ENCODE results near the gene PRR23E. TPM values are rescaled to one million over a fixed set of nuclear protein-coding genes. Genes with fewer than 3 reads are reported as not detected.

PRR23E gene
- total RNA-seq, 1 experiment from 2014 or later: not detected

DNA sequence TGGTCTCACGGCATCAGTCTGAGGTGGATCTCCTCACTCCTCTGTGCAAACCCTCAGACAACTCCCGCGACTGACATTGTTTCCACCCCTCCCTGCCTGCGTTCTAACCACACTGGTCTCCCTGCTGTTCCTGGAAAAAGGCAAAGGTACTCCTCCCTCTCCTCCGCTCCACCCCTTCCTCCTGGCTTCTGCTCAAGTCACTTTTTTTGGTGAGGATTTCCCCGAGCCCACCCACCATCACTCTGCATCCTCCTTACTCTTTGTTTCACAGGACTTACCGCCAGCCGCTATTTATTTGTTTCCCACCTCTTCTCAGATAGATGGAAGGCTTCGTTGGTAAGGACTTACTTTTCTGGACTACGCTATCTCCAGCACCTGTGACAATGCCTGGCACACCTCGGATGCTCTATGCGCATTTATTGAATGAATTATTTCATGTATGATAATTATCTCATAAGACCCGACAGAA is 25.6 kb downstream of the PRR23E start:
- Histone ChIP-seq H3K27ac (ENCODE audit: low read length) (no peak overlapping the region), H3K9ac (ENCODE audit: low read length) (no peak overlapping the region), H3K9me2 (replicated peaks; ENCODE audit: insufficient read depth, low read length) (no peaks in the 10 kb centered on the region), H3K4me2 (ENCODE audit: low read depth, low read length, poor library complexity, severe bottlenecking) (no peak overlapping the region), H3K36me3 (ENCODE audit: insufficient read depth, low read length) (no peaks in the 10 kb centered on the region), H3K4me3 (ENCODE audit: low read length) (no peak overlapping the region), H4K20me1 (ENCODE audit: insufficient read depth, low read depth, low read length) (no peaks in the 10 kb centered on the region), H3K27me3 (ENCODE audit: low read length) (no peaks in the 10 kb centered on the region), H3K4me1 (ENCODE audit: low read length) (0 out of 2 replicates have a peak, but pooled peaks cover 3% of the 10 kb centered on the region), H2AFZ (ENCODE audit: low read length) (no peak overlapping the region), H3K9me3 (ENCODE audit: low read length) (no peaks in the 10 kb centered on the region), H3K79me2 (ENCODE audit: low read length) (no peaks in the 10 kb centered on the region)
- no peak for DNase-seq

DNA sequence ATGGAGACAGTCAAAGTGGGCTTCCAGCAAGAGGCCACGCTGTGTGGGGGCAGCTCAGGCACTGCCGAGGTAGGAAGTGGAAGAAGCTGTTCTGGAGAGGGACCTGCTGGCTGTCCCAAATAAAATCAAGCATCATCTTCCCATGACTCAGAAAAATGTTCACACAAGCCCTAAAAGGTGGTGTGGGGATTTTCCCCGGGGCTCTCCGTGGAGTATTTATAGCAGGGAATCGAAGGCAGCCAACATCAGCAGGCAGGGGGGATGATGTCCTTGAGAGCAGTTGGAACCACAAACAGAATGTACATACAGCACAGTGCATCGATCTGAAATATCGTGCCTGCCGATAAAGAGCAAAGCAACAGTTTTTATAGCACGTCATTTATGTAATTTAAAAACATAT is 27.6 kb downstream of the PRR23E start:
- Histone ChIP-seq H3K9ac (ENCODE audit: low read length) (no peak overlapping the region), H3K9me3 (ENCODE audit: low read length) (no peaks in the 10 kb centered on the region), H3K79me2 (ENCODE audit: low read length) (no peaks in the 10 kb centered on the region), H3K4me1 (ENCODE audit: low read length) (0 out of 2 replicates have a peak, but pooled peaks cover 3% of the 10 kb centered on the region), H3K27ac (ENCODE audit: low read length) (no peak overlapping the region), H3K4me3 (ENCODE audit: low read length) (no peak overlapping the region), H3K27me3 (ENCODE audit: low read length) (no peaks in the 10 kb centered on the region), H2AFZ (ENCODE audit: low read length) (no peak overlapping the region), H3K4me2 (ENCODE audit: low read depth, low read length, poor library complexity, severe bottlenecking) (no peak overlapping the region), H3K9me2 (replicated peaks; ENCODE audit: insufficient read depth, low read length) (no peaks in the 10 kb centered on the region), H4K20me1 (ENCODE audit: insufficient read depth, low read depth, low read length) (no peaks in the 10 kb centered on the region), H3K36me3 (ENCODE audit: insufficient read depth, low read length) (no peaks in the 10 kb centered on the region)
- no peak for DNase-seq

DNA sequence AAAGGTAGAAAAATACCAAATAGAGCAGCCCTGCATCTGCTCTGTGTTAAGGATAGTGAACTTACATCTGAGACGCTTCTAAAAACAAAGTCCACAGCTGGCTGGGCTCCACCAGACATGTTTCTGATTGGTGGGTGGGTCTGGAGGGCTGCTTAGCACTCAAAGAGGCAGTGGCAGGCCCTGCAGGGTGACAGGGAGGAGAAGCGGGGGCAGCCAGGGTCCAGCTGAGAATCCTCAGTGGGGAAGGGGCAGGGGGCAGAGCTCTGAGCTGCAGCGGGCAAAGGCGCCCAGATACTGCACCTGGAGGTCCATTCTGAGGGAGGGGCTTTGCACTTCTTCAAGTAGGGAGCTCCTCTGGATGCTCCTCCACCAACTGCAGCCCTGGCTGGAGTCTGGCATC is 28.1 kb downstream of the PRR23E start:
- no peak overlapping the region for H2AFZ ChIP-seq (ENCODE audit: low read length)

GRCh38 chr3:127221446-127222035 is 28.6 kb downstream of the PRR23E start:
- Histone ChIP-seq H3K27me3 (ENCODE audit: low read length) (no peaks in the 10 kb centered on the region), H3K79me2 (ENCODE audit: low read length) (no peaks in the 10 kb centered on the region), H3K9ac (ENCODE audit: low read length) (no peak overlapping the region), H3K4me1 (ENCODE audit: low read length) (no peaks in the 10 kb centered on the region), H3K36me3 (ENCODE audit: insufficient read depth, low read length) (no peaks in the 10 kb centered on the region), H3K4me2 (ENCODE audit: low read depth, low read length, poor library complexity, severe bottlenecking) (no peak overlapping the region), H3K9me2 (replicated peaks; ENCODE audit: insufficient read depth, low read length) (no peaks in the 10 kb centered on the region), H4K20me1 (ENCODE audit: insufficient read depth, low read depth, low read length) (no peaks in the 10 kb centered on the region), H3K9me3 (ENCODE audit: low read length) (no peaks in the 10 kb centered on the region), H3K4me3 (ENCODE audit: low read length) (no peak overlapping the region), H2AFZ (ENCODE audit: low read length) (no peak overlapping the region), H3K27ac (ENCODE audit: low read length) (no peak overlapping the region)
- DNase-seq: no peak

More for the DNA sequence above, 28.1 kb downstream of the PRR23E start:
- no peak overlapping the region for H3K27ac ChIP-seq (ENCODE audit: low read length)
- 0 out of 2 replicates have a peak, but pooled peaks cover 2% of the 10 kb centered on the region for H3K4me1 ChIP-seq (ENCODE audit: low read length)
- no peak for DNase-seq
- H3K36me3 ChIP-seq (ENCODE audit: insufficient read depth, low read length): no peaks in the 10 kb centered on the region
- H3K9ac ChIP-seq (ENCODE audit: low read length): no peak overlapping the region
- no peaks in the 10 kb centered on the region for H3K9me3 ChIP-seq (ENCODE audit: low read length)
- H3K27me3 ChIP-seq (ENCODE audit: low read length): no peaks in the 10 kb centered on the region
- no peaks in the 10 kb centered on the region for H4K20me1 ChIP-seq (ENCODE audit: insufficient read depth, low read depth, low read length)
- H3K79me2 ChIP-seq (ENCODE audit: low read length): no peaks in the 10 kb centered on the region
- no peak overlapping the region for H3K4me3 ChIP-seq (ENCODE audit: low read length)
- no peaks in the 10 kb centered on the region for H3K9me2 ChIP-seq (replicated peaks; ENCODE audit: insufficient read depth, low read length)
- no peak overlapping the region for H3K4me2 ChIP-seq (ENCODE audit: low read depth, low read length, poor library complexity, severe bottlenecking)

GRCh38 chr3:127222163-127222562 is 29.2 kb downstream of the PRR23E start:
- Histone ChIP-seq H3K27me3 (ENCODE audit: low read length) (no peaks in the 10 kb centered on the region), H3K27ac (ENCODE audit: low read length) (no peak overlapping the region), H3K4me3 (ENCODE audit: low read length) (no peak overlapping the region), H3K4me1 (ENCODE audit: low read length) (no peaks in the 10 kb centered on the region), H3K9me2 (replicated peaks; ENCODE audit: insufficient read depth, low read length) (no peaks in the 10 kb centered on the region), H3K9ac (ENCODE audit: low read length) (no peak overlapping the region), H3K79me2 (ENCODE audit: low read length) (no peaks in the 10 kb centered on the region), H3K4me2 (ENCODE audit: low read depth, low read length, poor library complexity, severe bottlenecking) (no peak overlapping the region), H2AFZ (ENCODE audit: low read length) (no peak overlapping the region), H3K9me3 (ENCODE audit: low read length) (no peaks in the 10 kb centered on the region), H3K36me3 (ENCODE audit: insufficient read depth, low read length) (no peaks in the 10 kb centered on the region), H4K20me1 (ENCODE audit: insufficient read depth, low read depth, low read length) (no peaks in the 10 kb centered on the region)
- no peak for DNase-seq

DNA sequence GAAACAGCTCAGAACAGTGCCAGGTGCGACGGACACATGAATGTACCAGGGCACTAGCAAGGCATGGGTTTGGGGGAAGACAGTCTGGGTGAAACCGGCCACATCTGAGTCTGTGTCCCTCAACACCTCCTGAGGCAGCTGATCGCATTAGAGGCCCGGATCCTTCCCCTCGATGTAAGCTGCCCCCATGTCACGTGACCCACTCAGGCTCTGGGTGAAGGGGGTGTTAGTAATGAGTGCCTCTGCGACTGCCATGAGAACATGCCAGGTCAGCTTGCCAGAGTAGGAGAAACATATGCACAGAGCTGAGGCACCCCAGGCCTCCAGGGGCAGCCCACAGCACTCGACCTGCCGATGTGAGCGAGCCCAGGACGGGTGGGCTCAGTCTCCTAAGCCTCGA is 29.7 kb downstream of the PRR23E start:
- no peaks in the 10 kb centered on the region for H3K79me2 ChIP-seq (ENCODE audit: low read length)
- no peaks in the 10 kb centered on the region for H3K36me3 ChIP-seq (ENCODE audit: insufficient read depth, low read length)
- no peak overlapping the region for H3K4me2 ChIP-seq (ENCODE audit: low read depth, low read length, poor library complexity, severe bottlenecking)
- H3K9ac ChIP-seq (ENCODE audit: low read length): no peak overlapping the region
- no peaks in the 10 kb centered on the region for H4K20me1 ChIP-seq (ENCODE audit: insufficient read depth, low read depth, low read length)
- H2AFZ ChIP-seq (ENCODE audit: low read length): no peak overlapping the region
- H3K4me3 ChIP-seq (ENCODE audit: low read length): no peak overlapping the region
- no peaks in the 10 kb centered on the region for H3K27me3 ChIP-seq (ENCODE audit: low read length)
- DNase-seq: no peak
- peaks cover 3% of the 10 kb centered on the region; the same call in 1 of the 2 replicates for H3K4me1 ChIP-seq (ENCODE audit: low read length)
- no peaks in the 10 kb centered on the region for H3K9me3 ChIP-seq (ENCODE audit: low read length)
- H3K9me2 ChIP-seq (replicated peaks; ENCODE audit: insufficient read depth, low read length): no peaks in the 10 kb centered on the region
- H3K27ac ChIP-seq (ENCODE audit: low read length): no peak overlapping the region

GRCh38 chr3:127224118-127224517 is 31.2 kb downstream of the PRR23E start:
- Histone ChIP-seq H4K20me1 (ENCODE audit: insufficient read depth, low read depth, low read length) (no peaks in the 10 kb centered on the region), H3K27me3 (ENCODE audit: low read length) (no peaks in the 10 kb centered on the region), H3K4me1 (ENCODE audit: low read length) (peaks cover 3% of the 10 kb centered on the region; the same call in 1 of the 2 replicates), H3K9me3 (ENCODE audit: low read length) (no peaks in the 10 kb centered on the region), H3K4me3 (ENCODE audit: low read length) (no peak overlapping the region), H2AFZ (ENCODE audit: low read length) (no peak overlapping the region), H3K79me2 (ENCODE audit: low read length) (no peaks in the 10 kb centered on the region), H3K9ac (ENCODE audit: low read length) (no peak overlapping the region), H3K9me2 (replicated peaks; ENCODE audit: insufficient read depth, low read length) (no peaks in the 10 kb centered on the region), H3K27ac (ENCODE audit: low read length) (no peak overlapping the region), H3K36me3 (ENCODE audit: insufficient read depth, low read length) (no peaks in the 10 kb centered on the region), H3K4me2 (ENCODE audit: low read depth, low read length, poor library complexity, severe bottlenecking) (no peak overlapping the region)
- peak; percentile 44 for DNase-seq

DNA sequence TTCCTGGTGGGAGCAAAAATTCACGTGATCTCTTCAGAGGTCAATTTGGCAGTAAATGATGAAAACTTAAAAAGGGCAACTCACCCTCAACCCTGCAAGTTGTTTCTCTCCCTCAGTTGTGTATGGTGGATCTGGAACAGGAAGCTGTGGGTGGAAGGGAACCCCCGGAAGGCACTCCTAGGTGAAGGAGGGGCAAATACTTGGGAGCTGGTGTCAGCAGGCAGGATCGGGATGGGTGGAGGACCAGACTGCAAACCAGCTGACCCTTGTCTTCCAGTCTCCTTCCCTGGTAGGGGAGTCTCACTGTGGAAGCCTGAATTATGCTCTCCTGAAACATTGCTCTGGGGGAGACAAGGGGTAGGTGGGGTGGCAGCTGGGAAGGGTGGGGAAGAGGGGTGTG is 33.5 kb downstream of the PRR23E start:
- peak overlapping the region; percentile 48 for H3K9ac ChIP-seq (ENCODE audit: low read length)
- no peak overlapping the region for H3K4me2 ChIP-seq (ENCODE audit: low read depth, low read length, poor library complexity, severe bottlenecking)
- no peak overlapping the region for H3K27ac ChIP-seq (ENCODE audit: low read length)
- H3K4me1 ChIP-seq (ENCODE audit: low read length): peaks cover 3% of the 10 kb centered on the region; the same call in 1 of the 2 replicates
- no peaks in the 10 kb centered on the region for H3K27me3 ChIP-seq (ENCODE audit: low read length)
- H4K20me1 ChIP-seq (ENCODE audit: insufficient read depth, low read depth, low read length): no peaks in the 10 kb centered on the region
- no peak overlapping the region for H2AFZ ChIP-seq (ENCODE audit: low read length)
- no peaks in the 10 kb centered on the region for H3K9me3 ChIP-seq (ENCODE audit: low read length)
- H3K36me3 ChIP-seq (ENCODE audit: insufficient read depth, low read length): no peaks in the 10 kb centered on the region
- DNase-seq: no peak
- H3K9me2 ChIP-seq (replicated peaks; ENCODE audit: insufficient read depth, low read length): no peaks in the 10 kb centered on the region
- H3K4me3 ChIP-seq (ENCODE audit: low read length): no peak overlapping the region
- H3K79me2 ChIP-seq (ENCODE audit: low read length): no peaks in the 10 kb centered on the region
